ENCODE data around the gene MYOF. TPM values are rescaled to one million over a fixed set of nuclear protein-coding genes. Genes with fewer than 3 reads are reported as not detected.

MYOF gene
- total RNA-seq, 1 donor from 2014 or later, result 32.5 TPM

DNA sequence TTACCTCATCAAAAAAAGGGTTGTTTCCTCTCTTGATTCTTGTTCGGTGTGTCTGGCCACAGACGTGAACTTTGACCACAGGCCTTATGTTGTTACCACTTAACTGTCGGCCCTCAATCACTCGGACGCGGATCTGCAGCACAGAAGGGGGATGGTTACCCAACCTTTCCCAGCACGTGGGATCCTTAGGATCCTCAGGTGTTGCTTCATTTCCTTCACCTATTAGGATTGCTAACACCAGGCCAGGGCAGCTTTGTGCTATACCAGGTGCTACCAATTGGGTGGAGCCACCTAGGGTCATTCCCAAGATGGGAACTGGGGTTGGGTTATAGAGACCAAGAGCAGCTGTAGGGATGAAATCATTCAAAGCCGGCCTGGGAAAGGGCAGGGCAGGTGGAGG lies 73.4 kb downstream of the MYOF start:
- peaks cover 18% of the 10 kb centered on the region for H3K36me3 Mint-ChIP-seq (ENCODE audit: low read depth)
- H3K4me3 Mint-ChIP-seq (ENCODE audit: low read depth), result no peak overlapping the region
- no peak for DNase-seq (ENCODE audit: low spot score)
- no peak overlapping the region for H3K27ac Mint-ChIP-seq
- intact Hi-C loops (cut with micrococcal nuclease), result no loop called here
- no peaks in the 10 kb centered on the region for H3K27me3 Mint-ChIP-seq (ENCODE audit: low read depth)
- peaks cover 29% of the 10 kb centered on the region for H3K4me1 Mint-ChIP-seq (ENCODE audit: low read depth)
- H3K9me3 Mint-ChIP-seq, result no peaks in the 10 kb centered on the region

GRCh38 chr10:93406364-93407145 lies 75.6 kb downstream of the MYOF start:
- H3K36me3 Mint-ChIP-seq (ENCODE audit: low read depth), result peaks cover 22% of the 10 kb centered on the region
- peaks cover 17% of the 10 kb centered on the region for H3K4me1 Mint-ChIP-seq (ENCODE audit: low read depth)
- intact Hi-C loops (cut with micrococcal nuclease), result no loop called here
- H3K9me3 Mint-ChIP-seq, result no peaks in the 10 kb centered on the region
- no peaks in the 10 kb centered on the region for H3K27me3 Mint-ChIP-seq (ENCODE audit: low read depth)
- H3K4me3 Mint-ChIP-seq (ENCODE audit: low read depth), result no peak overlapping the region
- no peak overlapping the region for H3K27ac Mint-ChIP-seq
- no peak for DNase-seq (ENCODE audit: low spot score)

- intact Hi-C loops (cut with micrococcal nuclease), result no loop called here
- Mint-ChIP-seq H3K36me3 (ENCODE audit: low read depth) (peaks cover 17% of the 10 kb centered on the region), H3K27ac (no peak overlapping the region)
Measured at GRCh38 chr10:93404048-93404354, 78.1 kb downstream of the MYOF start.

DNA sequence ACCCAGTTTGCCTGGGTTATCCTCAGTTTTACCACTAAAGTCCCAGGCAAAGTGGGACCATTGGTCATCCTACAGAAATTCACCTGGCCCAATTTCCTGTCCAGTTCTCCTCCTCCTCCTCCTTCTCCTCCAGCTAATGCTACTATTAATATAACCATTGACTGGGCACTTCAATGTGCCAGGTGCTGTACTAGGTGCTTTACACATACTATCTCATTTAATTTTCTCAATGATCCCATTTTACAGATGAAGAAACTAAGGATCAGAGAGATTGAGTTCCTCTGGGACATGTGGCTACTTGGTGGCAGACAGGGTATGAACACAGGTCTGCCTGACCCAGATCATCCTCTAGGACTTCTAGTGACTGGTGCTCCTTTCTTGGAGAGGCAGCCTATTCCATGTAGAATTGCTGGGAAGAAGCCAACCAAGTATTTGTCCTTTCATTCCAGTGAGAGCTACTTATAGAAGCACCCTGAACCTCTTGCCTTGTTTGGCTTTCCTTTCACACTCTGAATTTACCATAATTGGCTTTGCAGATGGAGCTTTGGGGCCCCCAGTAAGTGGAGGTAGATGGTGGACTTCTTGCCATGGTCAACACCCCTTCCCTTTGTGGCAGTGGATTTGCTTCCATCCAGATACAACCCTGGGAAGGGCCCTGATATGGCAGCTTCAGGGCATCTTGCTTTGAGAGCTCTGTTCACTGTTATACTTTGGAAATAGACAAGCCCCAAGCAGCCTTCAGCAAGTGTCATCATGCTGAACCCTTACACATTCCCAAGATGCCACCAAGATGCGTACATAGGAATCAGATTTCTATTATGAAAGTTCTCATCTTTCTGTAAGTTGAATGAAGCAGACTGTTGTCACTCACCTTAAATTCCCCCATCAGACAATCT lies 78.7 kb downstream of the MYOF start:
- intact Hi-C loops (cut with micrococcal nuclease), result no loop called here
- H3K36me3 Mint-ChIP-seq (ENCODE audit: low read depth), result peaks cover 16% of the 10 kb centered on the region
- peaks cover 9% of the 10 kb centered on the region for H3K4me1 Mint-ChIP-seq (ENCODE audit: low read depth)
- H3K9me3 Mint-ChIP-seq, result no peaks in the 10 kb centered on the region
- no peak overlapping the region for H3K4me3 Mint-ChIP-seq (ENCODE audit: low read depth)
- no peak overlapping the region for H3K27ac Mint-ChIP-seq
- DNase-seq (ENCODE audit: low spot score), result no peak
- H3K27me3 Mint-ChIP-seq (ENCODE audit: low read depth), result no peaks in the 10 kb centered on the region

More at GRCh38 chr10:93404048-93404354, 78.1 kb downstream of the MYOF start:
- Mint-ChIP-seq H3K4me3 (ENCODE audit: low read depth) (no peak overlapping the region), H3K9me3 (no peaks in the 10 kb centered on the region), H3K4me1 (ENCODE audit: low read depth) (peaks cover 4% of the 10 kb centered on the region), H3K27me3 (ENCODE audit: low read depth) (no peaks in the 10 kb centered on the region)
- no peak for DNase-seq (ENCODE audit: low spot score)

DNA sequence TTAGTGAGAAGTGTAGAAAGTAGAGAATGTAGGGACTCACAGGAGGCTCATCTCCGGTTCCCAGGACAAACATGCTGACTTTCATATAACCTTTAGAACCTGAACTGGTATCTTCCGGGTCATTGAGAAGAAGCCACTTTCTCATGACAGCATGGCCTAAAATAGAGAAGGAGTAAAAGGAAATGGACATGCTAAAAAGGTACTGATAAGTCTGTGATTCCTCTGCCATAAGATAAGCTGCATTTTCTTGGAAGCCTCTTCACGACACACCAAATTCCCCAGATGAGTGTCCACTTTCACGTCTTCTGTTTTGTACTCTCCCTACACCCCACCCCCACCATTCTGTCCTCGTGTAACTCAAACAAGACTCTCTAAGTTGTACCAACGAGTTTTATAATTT lies 79.9 kb downstream of the MYOF start:
- Mint-ChIP-seq H3K4me1 (ENCODE audit: low read depth) (peaks cover 13% of the 10 kb centered on the region), H3K27ac (no peak overlapping the region), H3K27me3 (ENCODE audit: low read depth) (no peaks in the 10 kb centered on the region), H3K4me3 (ENCODE audit: low read depth) (no peak overlapping the region), H3K36me3 (ENCODE audit: low read depth) (peaks cover 19% of the 10 kb centered on the region), H3K9me3 (no peaks in the 10 kb centered on the region)
- DNase-seq (ENCODE audit: low spot score), result no peak
- intact Hi-C loops (cut with micrococcal nuclease), result no loop called here

- Mint-ChIP-seq H3K4me1 (ENCODE audit: low read depth) (peaks cover 13% of the 10 kb centered on the region), H3K27ac (no peak overlapping the region), H3K9me3 (no peaks in the 10 kb centered on the region), H3K36me3 (ENCODE audit: low read depth) (peaks cover 19% of the 10 kb centered on the region), H3K4me3 (ENCODE audit: low read depth) (no peak overlapping the region), H3K27me3 (ENCODE audit: low read depth) (no peaks in the 10 kb centered on the region)
- DNase-seq (ENCODE audit: low spot score), result no peak
- intact Hi-C loops (cut with micrococcal nuclease), result no loop called here
Measured at GRCh38 chr10:93398528-93398927, 83.6 kb downstream of the MYOF start.

DNA sequence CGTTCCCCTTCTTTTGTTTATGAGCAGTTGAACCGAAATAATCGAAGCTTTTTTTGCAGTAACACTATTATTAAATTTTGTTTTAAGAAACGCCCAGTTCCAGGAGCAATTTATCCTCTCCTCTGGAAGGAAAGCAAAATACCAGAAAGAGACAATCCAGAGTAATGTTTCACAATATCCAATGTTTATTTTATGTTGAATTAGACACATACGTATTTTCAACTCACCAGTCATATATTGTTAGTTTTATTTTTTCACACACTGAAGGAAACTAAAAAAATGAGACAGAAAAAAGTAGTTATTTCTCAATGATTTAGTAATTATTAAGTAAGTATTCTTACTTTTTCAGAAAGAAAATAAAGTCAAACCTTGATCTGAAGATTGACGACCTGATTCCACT lies 85.1 kb downstream of the MYOF start:
- Mint-ChIP-seq H3K4me3 (ENCODE audit: low read depth) (no peak overlapping the region), H3K4me1 (ENCODE audit: low read depth) (peaks cover 11% of the 10 kb centered on the region), H3K27ac (no peak overlapping the region), H3K36me3 (ENCODE audit: low read depth) (peaks cover 14% of the 10 kb centered on the region), H3K27me3 (ENCODE audit: low read depth) (no peaks in the 10 kb centered on the region), H3K9me3 (no peaks in the 10 kb centered on the region)
- intact Hi-C loops (cut with micrococcal nuclease), result no loop called here
- DNase-seq (ENCODE audit: low spot score), result no peak

DNA sequence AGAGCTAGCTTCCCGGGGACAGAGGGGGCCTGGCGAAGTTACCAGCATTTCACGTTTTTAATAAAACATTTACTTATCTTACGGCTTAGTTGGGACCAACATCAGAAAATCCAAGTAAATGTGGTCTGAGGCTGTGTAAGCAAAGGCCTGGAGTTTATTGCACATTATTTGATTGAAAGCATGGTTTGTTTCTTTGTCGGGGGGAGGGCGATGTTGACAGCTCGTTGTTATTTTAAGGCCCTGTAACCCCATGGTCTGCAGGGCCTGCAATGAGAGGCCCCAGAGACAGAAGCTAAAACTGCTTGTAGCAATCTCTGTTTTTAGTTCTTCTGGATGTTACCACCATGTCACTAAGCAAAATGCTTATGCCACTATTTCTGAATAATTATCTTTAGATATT lies 88.9 kb downstream of the MYOF start:
- intact Hi-C loops (cut with micrococcal nuclease), result no loop called here
- Mint-ChIP-seq H3K27ac (no peak overlapping the region), H3K4me1 (ENCODE audit: low read depth) (peaks cover 11% of the 10 kb centered on the region), H3K36me3 (ENCODE audit: low read depth) (peaks cover 10% of the 10 kb centered on the region), H3K4me3 (ENCODE audit: low read depth) (no peak overlapping the region), H3K9me3 (no peaks in the 10 kb centered on the region), H3K27me3 (ENCODE audit: low read depth) (no peaks in the 10 kb centered on the region)
- no peak for DNase-seq (ENCODE audit: low spot score)

DNA sequence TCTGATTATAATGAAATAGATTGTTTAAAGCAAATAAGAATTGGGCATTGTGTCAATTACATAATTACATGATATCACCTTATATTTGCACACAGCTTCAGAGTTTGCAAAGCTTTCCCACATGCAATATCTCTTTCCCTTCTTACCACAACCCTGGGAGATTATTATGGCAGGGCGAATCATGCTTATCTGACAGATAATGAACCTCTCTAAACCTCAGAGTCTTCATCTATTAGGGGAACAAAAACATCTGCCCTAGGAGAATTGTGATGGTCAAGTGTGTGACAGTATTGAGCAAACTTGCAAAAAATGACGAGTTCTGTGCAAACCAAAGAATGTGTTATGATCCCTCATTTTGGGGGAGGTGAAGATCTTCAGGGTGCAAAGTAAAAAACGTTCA lies 90.0 kb downstream of the MYOF start:
- peaks cover 16% of the 10 kb centered on the region for H3K36me3 Mint-ChIP-seq (ENCODE audit: low read depth)
- no peak overlapping the region for H3K4me3 Mint-ChIP-seq (ENCODE audit: low read depth)
- H3K27me3 Mint-ChIP-seq (ENCODE audit: low read depth), result no peaks in the 10 kb centered on the region
- H3K9me3 Mint-ChIP-seq, result no peaks in the 10 kb centered on the region
- no peak for DNase-seq (ENCODE audit: low spot score)
- H3K27ac Mint-ChIP-seq, result no peak overlapping the region
- peaks cover 17% of the 10 kb centered on the region for H3K4me1 Mint-ChIP-seq (ENCODE audit: low read depth)
- intact Hi-C loops (cut with micrococcal nuclease), result no loop called here

GRCh38 chr10:93390306-93391090 lies 91.6 kb downstream of the MYOF start:
- intact Hi-C loops (cut with micrococcal nuclease), result no loop called here
- H3K4me3 Mint-ChIP-seq (ENCODE audit: low read depth), result no peak overlapping the region

GRCh38 chr10:93386631-93387369 lies 95.3 kb downstream of the MYOF start:
- H3K27ac Mint-ChIP-seq, result peak overlapping the region; percentile 81
- peaks cover 20% of the 10 kb centered on the region for H3K36me3 Mint-ChIP-seq (ENCODE audit: low read depth)
- no peaks in the 10 kb centered on the region for H3K27me3 Mint-ChIP-seq (ENCODE audit: low read depth)
- no peaks in the 10 kb centered on the region for H3K9me3 Mint-ChIP-seq
- H3K4me1 Mint-ChIP-seq (ENCODE audit: low read depth), result peaks cover 30% of the 10 kb centered on the region
- intact Hi-C loops (cut with micrococcal nuclease), result no loop called here
- H3K4me3 Mint-ChIP-seq (ENCODE audit: low read depth), result peak overlapping the region; percentile 11
- no peak for DNase-seq (ENCODE audit: low spot score)

More at GRCh38 chr10:93390306-93391090, 91.6 kb downstream of the MYOF start:
- DNase-seq (ENCODE audit: low spot score), result no peak
- H3K27me3 Mint-ChIP-seq (ENCODE audit: low read depth), result no peaks in the 10 kb centered on the region
- H3K27ac Mint-ChIP-seq, result no peak overlapping the region
- peaks cover 22% of the 10 kb centered on the region for H3K36me3 Mint-ChIP-seq (ENCODE audit: low read depth)
- peaks cover 27% of the 10 kb centered on the region for H3K4me1 Mint-ChIP-seq (ENCODE audit: low read depth)
- no peaks in the 10 kb centered on the region for H3K9me3 Mint-ChIP-seq

DNA sequence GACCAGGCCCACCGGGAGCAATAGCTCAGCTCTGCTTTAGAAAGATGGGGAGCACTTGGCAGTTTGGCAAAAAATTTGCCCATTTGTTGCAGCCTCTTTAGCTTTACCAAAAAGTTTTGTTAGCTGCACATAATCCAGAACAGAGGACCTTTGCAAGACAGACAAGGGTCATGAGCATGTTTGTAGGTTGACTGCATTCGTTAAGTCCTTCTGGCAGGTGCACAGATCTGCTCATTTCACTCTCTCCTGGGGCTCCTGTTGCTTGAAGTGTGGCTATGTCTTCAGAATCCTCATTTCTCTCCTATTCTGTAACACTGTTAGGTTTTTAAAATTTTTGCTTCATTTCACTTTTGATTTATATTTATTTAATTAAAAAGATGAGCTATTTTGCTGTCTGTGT lies 96.8 kb downstream of the MYOF start:
- Mint-ChIP-seq H3K27me3 (ENCODE audit: low read depth) (no peaks in the 10 kb centered on the region), H3K27ac (no peak overlapping the region), H3K36me3 (ENCODE audit: low read depth) (peaks cover 29% of the 10 kb centered on the region), H3K4me1 (ENCODE audit: low read depth) (peaks cover 30% of the 10 kb centered on the region), H3K4me3 (ENCODE audit: low read depth) (no peak overlapping the region), H3K9me3 (no peaks in the 10 kb centered on the region)
- no peak for DNase-seq (ENCODE audit: low spot score)
- intact Hi-C loops (cut with micrococcal nuclease), result no loop called here

Data from activated T-helper 2 cell treated with anti-CD3 and anti-CD28 coated beads, Interferon-gamma antibody, Interleukin-2, Interleukin-4, amounts not matched to agents 10 μg/mL and 5 μg/mL and 100 μg/mL, durations not matched to agents 14 hours and 24 hours and 36 hours (primary cell).